GM12891 (cell line): ENCODE data around the gene TUBB1. TPM values are rescaled to one million over a fixed set of nuclear protein-coding genes. Genes with fewer than 3 reads are reported as not detected.

Experiments used
- DNase-seq: peaks from one replicate; pipeline ENCODE4 v3.0.0; 2011; ENCODE audit warnings: low spot score; ENCODE audit not compliant: insufficient read length
- FAIRE-seq: peaks from 2 replicates; lab custom pipeline; 2011; peaks lifted over from hg19 to GRCh38; lab: Jason Lieb, UNC
- PAX5 ChIP-seq: IDR thresholded peaks from 2 replicates; pipeline ENCODE4 v1.6.1; 2011; ENCODE audit warnings: low read length, moderate library complexity, mild to moderate bottlenecking; ENCODE audit not compliant: insufficient read depth, severe bottlenecking
- POLR2A ChIP-seq: IDR thresholded peaks from 2 replicates; pipeline ENCODE4 v1.6.1; 2011; ENCODE audit warnings: low read depth, low read length, control low read depth
- POLR2AphosphoS5 ChIP-seq: IDR thresholded peaks from 2 replicates; pipeline ENCODE4 v1.6.1; 2011; ENCODE audit warnings: low read depth, low read length, control low read depth
- POU2F2 ChIP-seq: IDR thresholded peaks from 2 replicates; pipeline ENCODE4 v1.6.1; 2011; ENCODE audit warnings: low read depth, mild to moderate bottlenecking, control low read depth, low read length, moderate library complexity
- SPI1 ChIP-seq: IDR thresholded peaks from 2 replicates; pipeline ENCODE4 v1.6.1; 2011; ENCODE audit warnings: low read depth, low read length, control low read depth
- TAF1 ChIP-seq: IDR thresholded peaks from 2 replicates; pipeline ENCODE4 v1.6.1; 2011; ENCODE audit warnings: low read depth, low read length, control low read depth
- polyA plus RNA-seq: library from polyadenylated mRNA; unstranded; fragments of >200 nt; gene quantifications from one replicate; pipeline ENCODE4 v1.2.1, GENCODE V29; 2012; ENCODE audit warnings: low read depth, missing spikeins, inconsistent platforms; ENCODE audit not compliant: missing spikeins

The TUBB1 gene
- polyA plus RNA-seq, result 0.27 TPM

DNA sequence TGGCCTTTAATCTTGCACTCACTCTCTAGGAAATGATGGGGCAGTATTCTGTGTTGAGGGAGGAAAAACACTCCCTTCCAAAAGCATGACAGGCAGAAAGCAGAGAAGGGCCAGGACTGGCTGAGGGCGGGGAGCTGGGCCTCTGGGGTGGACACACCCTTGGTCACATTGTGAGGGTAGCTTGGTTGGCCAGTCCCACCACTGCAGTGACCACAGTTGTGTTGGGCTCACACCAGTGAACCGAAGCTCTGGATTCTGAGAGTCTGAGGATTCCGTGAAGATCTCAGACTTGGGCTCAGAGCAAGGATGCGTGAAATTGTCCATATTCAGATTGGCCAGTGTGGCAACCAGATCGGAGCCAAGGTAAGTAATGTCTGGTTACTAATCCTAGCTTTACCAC is at the start of gene TUBB1:
TSS of gene TUBB1 (plus strand) at position 213 of the 400 bp plus-strand sequence. CDS start at position 307, 94 bp downstream.
- no peak for DNase-seq
- FAIRE-seq, result no peak
- TF ChIP-seq SPI1 (no peak), POU2F2 (no peak), POLR2AphosphoS5 (no peak), POLR2A (no peak), TAF1 (no peak), PAX5 (no peak)

DNA sequence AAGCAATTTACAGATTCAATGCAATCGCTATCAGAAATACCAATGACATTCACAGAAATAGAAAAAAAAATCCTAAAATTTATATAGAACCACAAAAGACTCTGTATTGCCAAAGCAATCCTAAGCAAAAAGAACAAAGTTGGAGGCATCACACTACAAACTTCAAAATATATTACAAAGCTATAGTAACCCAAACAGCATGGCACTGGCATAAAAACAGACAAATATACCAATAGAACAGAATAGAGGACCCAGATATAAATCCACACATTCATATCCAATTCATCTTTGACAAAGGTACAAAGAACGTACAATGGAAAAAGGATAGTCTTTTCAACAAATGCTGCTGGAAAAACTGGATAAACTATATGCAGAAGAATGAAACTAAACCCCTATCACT is 49.8 kb upstream of the TUBB1 start:
- TF ChIP-seq SPI1, result no peak
- TF ChIP-seq POLR2AphosphoS5, result no peak
- no peak for TF ChIP-seq TAF1
- DNase-seq (no peak), FAIRE-seq (no peak)

GRCh38 chr20:58970146-58970545 is 49.1 kb upstream of the TUBB1 start:
- TF ChIP-seq POLR2AphosphoS5 (no peak), SPI1 (peak; percentile 43; the same call in 1 of the 2 replicates), POLR2A (no peak), POU2F2 (no peak), PAX5 (no peak), TAF1 (no peak)
- DNase-seq (no peak), FAIRE-seq (peak; percentile 58)

DNA sequence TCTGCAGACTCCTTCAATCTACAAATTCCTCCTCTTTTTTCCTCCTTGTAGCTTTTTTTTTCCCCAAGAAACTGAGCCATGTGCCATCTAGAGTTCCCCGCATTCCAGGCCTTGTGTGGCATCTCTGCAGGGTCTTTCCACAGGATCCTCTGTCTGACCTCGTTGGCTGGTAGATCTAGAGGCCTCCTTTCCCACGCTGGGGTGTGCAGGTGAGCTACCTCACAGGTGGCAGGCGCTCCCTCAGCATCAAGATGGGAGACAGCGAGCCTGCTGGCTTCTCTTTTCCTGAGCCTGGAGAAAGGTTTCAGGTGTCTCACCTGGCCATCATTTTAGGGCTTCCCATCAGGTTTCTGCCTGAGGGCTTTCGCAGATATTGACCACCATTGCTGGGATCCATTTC is 47.8 kb upstream of the TUBB1 start:
- DNase-seq (no peak), FAIRE-seq (no peak)
- TF ChIP-seq SPI1, result no peak
- no peak for TF ChIP-seq PAX5
- no peak for TF ChIP-seq POU2F2
- TF ChIP-seq POLR2AphosphoS5, result no peak
- TF ChIP-seq POLR2A, result no peak
- no peak for TF ChIP-seq TAF1

DNA sequence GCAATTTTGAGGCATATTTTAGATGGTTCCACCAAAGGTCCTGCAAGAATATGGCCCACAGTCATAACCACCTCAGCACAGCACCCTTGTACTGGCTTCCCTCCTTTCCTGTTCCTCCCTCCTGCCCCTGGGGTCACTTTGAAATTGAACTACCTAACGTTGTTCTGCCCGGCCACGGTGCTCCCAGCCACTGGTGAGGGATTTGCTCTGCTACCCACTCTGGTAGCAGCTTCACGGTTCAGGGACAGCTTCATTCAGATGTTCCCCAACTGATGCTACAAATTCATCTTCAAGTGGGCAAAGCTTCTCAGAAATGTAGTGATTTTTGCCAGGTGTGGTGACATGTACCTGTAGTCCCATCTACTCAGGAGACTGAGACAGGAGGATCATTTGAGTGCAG is 46.0 kb upstream of the TUBB1 start:
- FAIRE-seq, result no peak
- no peak for TF ChIP-seq POLR2AphosphoS5
- TF ChIP-seq POLR2A, result no peak
- TF ChIP-seq TAF1, result no peak
- no peak for TF ChIP-seq POU2F2
- TF ChIP-seq SPI1, result no peak
- no peak for TF ChIP-seq PAX5
- no peak for DNase-seq

DNA sequence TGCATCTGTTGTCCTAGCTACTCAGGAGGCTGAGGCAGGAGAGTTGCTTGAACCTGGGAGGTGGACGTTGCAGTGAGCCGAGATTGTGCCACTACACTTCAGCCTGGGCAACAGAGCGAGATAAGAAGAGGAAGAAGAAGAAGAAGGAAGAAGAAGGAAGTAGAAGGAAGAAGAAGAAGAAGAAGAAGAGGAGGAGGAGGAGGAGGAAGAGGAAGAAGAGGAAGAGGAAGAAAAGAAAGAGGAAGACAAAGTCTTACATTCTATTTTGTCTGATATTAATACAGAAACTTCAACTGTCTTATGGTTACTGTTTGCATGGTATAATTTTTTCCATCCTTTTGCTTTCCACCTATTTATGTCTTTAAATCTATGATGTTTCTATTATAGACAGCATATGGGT is 45.4 kb upstream of the TUBB1 start:
- FAIRE-seq (no peak), DNase-seq (no peak)
- TF ChIP-seq POLR2A, result no peak
- TF ChIP-seq PAX5, result no peak
- TF ChIP-seq POU2F2, result no peak

DNA sequence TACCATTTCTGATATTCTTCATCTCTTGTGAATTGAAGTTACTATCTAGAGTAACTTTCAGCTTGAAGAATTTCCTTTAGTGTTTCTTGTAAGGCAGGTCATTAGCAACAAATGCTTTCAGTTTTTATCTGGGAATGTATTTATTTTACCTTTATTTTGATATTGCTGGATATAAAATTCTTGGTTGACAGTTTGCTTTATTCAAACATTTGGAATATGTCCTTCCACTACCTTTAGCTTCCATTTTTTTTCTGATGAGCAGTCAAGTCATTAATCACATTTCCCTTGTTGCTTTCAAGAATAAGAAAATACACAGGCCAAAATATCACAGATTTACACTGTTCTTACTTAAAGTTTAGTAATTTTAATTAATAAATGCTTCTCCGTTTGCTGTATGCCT is 43.9 kb upstream of the TUBB1 start:
- FAIRE-seq (no peak), DNase-seq (no peak)
- TF ChIP-seq SPI1, result no peak
- no peak for TF ChIP-seq POLR2AphosphoS5
- TF ChIP-seq POLR2A, result no peak
- TF ChIP-seq POU2F2, result no peak
- no peak for TF ChIP-seq TAF1
- no peak for TF ChIP-seq PAX5

DNA sequence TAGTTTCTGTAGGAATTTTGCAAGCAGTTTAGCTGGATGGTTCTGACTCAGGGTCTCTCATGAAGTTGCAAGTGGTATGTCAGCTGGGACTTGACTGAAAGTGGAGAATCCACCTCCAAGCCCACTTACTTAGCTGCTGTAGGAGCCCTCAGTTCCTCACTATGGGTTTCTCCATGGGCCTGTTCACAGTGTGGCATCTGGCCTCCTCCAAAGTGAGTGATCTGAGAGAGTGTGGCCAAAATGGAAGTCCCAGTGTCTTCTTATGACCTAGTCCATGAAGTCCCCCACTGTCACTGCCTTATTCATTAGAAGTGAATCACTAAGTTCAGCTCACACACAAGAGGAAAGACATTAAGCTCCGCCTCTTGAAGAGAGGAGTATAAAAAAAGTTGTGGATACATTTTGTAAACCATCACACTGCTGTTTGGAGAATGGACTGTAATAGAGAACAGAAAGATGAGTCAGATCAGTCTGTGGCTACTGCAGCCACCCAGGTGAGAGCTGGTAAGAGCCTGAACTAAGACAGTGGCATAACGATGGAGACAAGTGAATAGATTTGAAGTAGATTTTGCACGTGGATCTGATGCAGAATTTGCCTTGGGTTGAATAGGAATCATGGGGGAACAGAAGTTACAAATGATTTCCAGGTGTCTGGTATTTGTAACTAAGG is 43.0 kb upstream of the TUBB1 start:
- FAIRE-seq (no peak), DNase-seq (no peak)
- TF ChIP-seq POLR2A (no peak), TAF1 (no peak), SPI1 (0 out of 2 replicates have a peak, but pooled peaks have one; percentile 1), PAX5 (no peak), POU2F2 (no peak), POLR2AphosphoS5 (no peak)

DNA sequence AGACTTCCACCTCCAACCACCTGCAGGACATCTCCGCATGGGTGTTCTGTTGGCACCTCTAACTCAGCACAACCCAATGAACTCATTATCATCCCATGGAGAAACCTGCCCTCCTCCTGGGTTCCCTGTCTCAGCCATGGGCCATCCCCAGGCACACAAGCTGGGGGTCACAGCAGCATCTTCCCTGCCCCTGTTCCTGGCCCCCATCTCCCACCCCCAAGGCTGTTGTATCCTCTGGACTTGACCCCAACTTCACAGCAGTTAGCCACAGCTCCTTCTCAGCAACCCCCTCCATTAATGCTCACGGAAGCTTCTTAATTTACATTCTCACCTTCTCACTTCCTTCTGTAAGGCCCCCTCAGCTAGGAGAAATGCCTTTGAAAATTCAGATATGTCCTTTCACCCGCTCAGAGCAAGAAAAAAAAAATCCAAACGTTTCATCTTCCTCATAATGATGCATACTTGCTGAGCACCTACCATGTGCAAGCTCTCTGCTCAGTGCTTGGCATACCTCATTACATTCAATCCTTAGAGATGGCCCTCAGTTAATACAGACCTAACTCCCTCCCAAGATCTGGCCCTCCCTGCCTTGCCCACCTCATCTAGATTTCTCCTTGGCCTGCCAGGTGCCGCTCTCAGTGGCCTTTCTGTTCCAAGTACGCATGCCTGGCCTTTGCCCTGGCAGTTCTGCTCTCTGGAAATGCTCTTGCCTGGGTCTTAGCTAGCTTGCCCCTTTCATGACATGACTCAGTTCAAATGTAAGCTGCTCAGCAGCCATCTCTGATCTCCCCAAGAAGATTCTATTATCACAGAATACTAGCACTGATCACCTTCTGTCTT is 40.7 kb upstream of the TUBB1 start:
- TF ChIP-seq POLR2A (no peak), SPI1 (peak; percentile 70), POU2F2 (no peak)
- FAIRE-seq, result peak; percentile 66
- DNase-seq, result no peak
